Gastroesophageal sphincter (tissue), 3 donors: ENCODE results near the gene F2RL2.

Experiments used
- EP300 ChIP-seq: sonication (generic); formaldehyde crosslinking; IDR thresholded peaks from one replicate; pipeline ENCODE4 v1.6.1; 2017; ENCODE audit warnings: antibody characterized with exemption, mild to moderate bottlenecking
- POLR2A ChIP-seq, 2 donors: fragments of 450-650 bp; IDR thresholded peaks; one replicate each; pipeline ENCODE4 v1.6.1; 2017; ENCODE audit warnings: antibody characterized with exemption in 2 of 2, mild to moderate bottlenecking in 2 of 2, moderate library complexity in 1 of 2
- POLR2AphosphoS5 ChIP-seq: sonication (generic); formaldehyde crosslinking; IDR thresholded peaks from one replicate; pipeline ENCODE4 v1.6.1; 2017; ENCODE audit warnings: antibody characterized with exemption
- TF ChIP-seq, protein P1 (sequence below), 4 experiments: fragments of 200-600 bp in 2 of 4; fragments of 450-650 bp in 2 of 4; sonication (generic) in 1 of 4; IDR thresholded peaks; one replicate each; pipeline ENCODE4 v1.5.1; 2017 to 2019; ENCODE audit warnings: antibody characterized with exemption in 4 of 4, mild to moderate bottlenecking in 2 of 4, moderate library complexity in 2 of 4

DNA sequence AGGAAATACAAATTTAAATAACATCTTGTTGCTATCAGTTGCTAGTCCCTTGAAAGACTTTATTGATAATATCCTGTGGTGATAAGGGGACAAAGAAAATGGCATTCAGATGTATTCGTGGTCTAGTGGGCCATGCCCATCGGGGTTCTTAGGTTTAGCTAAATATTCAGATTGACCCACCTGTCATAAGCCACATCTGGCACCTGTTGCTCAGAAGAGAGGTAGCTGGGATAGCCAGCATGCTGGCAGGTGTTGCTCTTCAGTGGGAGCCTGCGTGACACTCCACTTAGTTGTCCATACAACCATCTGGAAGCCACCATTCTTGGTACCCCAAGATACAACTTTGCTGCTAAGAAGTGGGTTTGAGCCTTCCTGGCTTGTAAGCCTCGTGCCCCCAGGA, 36.7 kb downstream of the F2RL2 start:
- TF ChIP-seq, protein P1, sequence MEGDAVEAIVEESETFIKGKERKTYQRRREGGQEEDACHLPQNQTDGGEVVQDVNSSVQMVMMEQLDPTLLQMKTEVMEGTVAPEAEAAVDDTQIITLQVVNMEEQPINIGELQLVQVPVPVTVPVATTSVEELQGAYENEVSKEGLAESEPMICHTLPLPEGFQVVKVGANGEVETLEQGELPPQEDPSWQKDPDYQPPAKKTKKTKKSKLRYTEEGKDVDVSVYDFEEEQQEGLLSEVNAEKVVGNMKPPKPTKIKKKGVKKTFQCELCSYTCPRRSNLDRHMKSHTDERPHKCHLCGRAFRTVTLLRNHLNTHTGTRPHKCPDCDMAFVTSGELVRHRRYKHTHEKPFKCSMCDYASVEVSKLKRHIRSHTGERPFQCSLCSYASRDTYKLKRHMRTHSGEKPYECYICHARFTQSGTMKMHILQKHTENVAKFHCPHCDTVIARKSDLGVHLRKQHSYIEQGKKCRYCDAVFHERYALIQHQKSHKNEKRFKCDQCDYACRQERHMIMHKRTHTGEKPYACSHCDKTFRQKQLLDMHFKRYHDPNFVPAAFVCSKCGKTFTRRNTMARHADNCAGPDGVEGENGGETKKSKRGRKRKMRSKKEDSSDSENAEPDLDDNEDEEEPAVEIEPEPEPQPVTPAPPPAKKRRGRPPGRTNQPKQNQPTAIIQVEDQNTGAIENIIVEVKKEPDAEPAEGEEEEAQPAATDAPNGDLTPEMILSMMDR (IDR thresholded peaks at IDR 0.05), result no peak
- TF ChIP-seq POLR2A (IDR thresholded peaks at IDR 0.05) (no peak), EP300 (no peak), POLR2AphosphoS5 (no peak)
